Measurements from ENCODE around the gene CD200R1L.

Gene CD200R1L

GRCh38 chr3:112818289-112818688, 28.4 kb downstream of the CD200R1L start:
- no peak for DNase-seq (ENCODE audit: low read depth)

GRCh38 chr3:112817797-112818196, 28.9 kb downstream of the CD200R1L start:
- DNase-seq (ENCODE audit: low read depth): no peak

- DNase-seq (ENCODE audit: low read depth): no peak
Measured at GRCh38 chr3:112817271-112817670, 29.4 kb downstream of the CD200R1L start.

GRCh38 chr3:112815981-112816380, 30.7 kb downstream of the CD200R1L start:
- DNase-seq (ENCODE audit: low read depth): no peak

- no peak for DNase-seq (ENCODE audit: low read depth)
Measured at GRCh38 chr3:112814266-112814665, 32.4 kb downstream of the CD200R1L start.

- DNase-seq (ENCODE audit: low read depth): no peak
Measured at GRCh38 chr3:112813723-112814171, 32.9 kb downstream of the CD200R1L start.

GRCh38 chr3:112813016-112813415, 33.6 kb downstream of the CD200R1L start:
- no peak for DNase-seq (ENCODE audit: low read depth)

GRCh38 chr3:112811917-112812660, 34.6 kb downstream of the CD200R1L start:
- DNase-seq (ENCODE audit: low read depth): no peak

GRCh38 chr3:112811131-112811884, 35.4 kb downstream of the CD200R1L start:
- no peak for DNase-seq (ENCODE audit: low read depth)

- no peak for DNase-seq (ENCODE audit: low read depth)
Measured at GRCh38 chr3:112810561-112810960, 36.1 kb downstream of the CD200R1L start.

- no peak for DNase-seq (ENCODE audit: low read depth)
Measured at GRCh38 chr3:112808136-112808535, 38.5 kb downstream of the CD200R1L start.

GRCh38 chr3:112807685-112808084, 39.0 kb downstream of the CD200R1L start:
- DNase-seq (ENCODE audit: low read depth): no peak

- no peak for DNase-seq (ENCODE audit: low read depth)
Measured at GRCh38 chr3:112806903-112807302, 39.8 kb downstream of the CD200R1L start.

- no peak for DNase-seq (ENCODE audit: low read depth)
Measured at GRCh38 chr3:112805126-112805525, 41.5 kb downstream of the CD200R1L start.

- no peak for DNase-seq (ENCODE audit: low read depth)
Measured at GRCh38 chr3:112804021-112804420, 42.6 kb downstream of the CD200R1L start.

- DNase-seq (ENCODE audit: low read depth): no peak
Measured at GRCh38 chr3:112803467-112803866, 43.2 kb downstream of the CD200R1L start.

- DNase-seq (ENCODE audit: low read depth): no peak
Measured at GRCh38 chr3:112802338-112802737, 44.3 kb downstream of the CD200R1L start.

GRCh38 chr3:112799946-112800345, 46.7 kb downstream of the CD200R1L start:
- no peak for DNase-seq (ENCODE audit: low read depth)

- no peak for DNase-seq (ENCODE audit: low read depth)
Measured at GRCh38 chr3:112794622-112795172, 52.0 kb downstream of the CD200R1L start.

- no peak for DNase-seq (ENCODE audit: low read depth)
Measured at GRCh38 chr3:112793326-112794081, 53.2 kb downstream of the CD200R1L start.

- DNase-seq (ENCODE audit: low read depth): no peak
Measured at GRCh38 chr3:112791736-112792135, 54.9 kb downstream of the CD200R1L start.

- DNase-seq (ENCODE audit: low read depth): no peak
Measured at GRCh38 chr3:112789787-112790186, 56.9 kb downstream of the CD200R1L start.
